D721Med (cell line): ENCODE data around the gene LRIT2.
A peak's percentile ranks its signal among the peaks of the same experiment; 100 is the strongest.

Experiments
- DNase-seq: peaks from one replicate; pipeline ENCODE4 v3.0.0; 2011; ENCODE audit warnings: low spot score; ENCODE audit not compliant: insufficient read length
- FAIRE-seq: peaks from 2 replicates; lab custom pipeline; 2011; peaks lifted over from hg19 to GRCh38; lab: Jason Lieb, UNC
- CTCF ChIP-seq: IDR thresholded peaks from 2 replicates; pipeline ENCODE4 v1.5.1; 2012; ENCODE audit warnings: mild to moderate bottlenecking, control low read depth; ENCODE audit not compliant: insufficient read depth; ENCODE audit errors: missing control alignments

LRIT2 gene

GRCh38 chr10:84241185-84241790 is 15.9 kb upstream of the LRIT2 start, which contains the start of gene LRIT1:
LRIT1 (minus strand) TSS chr10:84241546; CDS start chr10:84241439, 107 bp downstream.
- DNase-seq: peak; percentile 58
- no peak for FAIRE-seq
- TF ChIP-seq CTCF: no peak

- FAIRE-seq: no peak
- no peak for DNase-seq
- no peak for TF ChIP-seq CTCF
Measured at GRCh38 chr10:84238909-84239308, 13.6 kb upstream of the LRIT2 start.

DNA sequence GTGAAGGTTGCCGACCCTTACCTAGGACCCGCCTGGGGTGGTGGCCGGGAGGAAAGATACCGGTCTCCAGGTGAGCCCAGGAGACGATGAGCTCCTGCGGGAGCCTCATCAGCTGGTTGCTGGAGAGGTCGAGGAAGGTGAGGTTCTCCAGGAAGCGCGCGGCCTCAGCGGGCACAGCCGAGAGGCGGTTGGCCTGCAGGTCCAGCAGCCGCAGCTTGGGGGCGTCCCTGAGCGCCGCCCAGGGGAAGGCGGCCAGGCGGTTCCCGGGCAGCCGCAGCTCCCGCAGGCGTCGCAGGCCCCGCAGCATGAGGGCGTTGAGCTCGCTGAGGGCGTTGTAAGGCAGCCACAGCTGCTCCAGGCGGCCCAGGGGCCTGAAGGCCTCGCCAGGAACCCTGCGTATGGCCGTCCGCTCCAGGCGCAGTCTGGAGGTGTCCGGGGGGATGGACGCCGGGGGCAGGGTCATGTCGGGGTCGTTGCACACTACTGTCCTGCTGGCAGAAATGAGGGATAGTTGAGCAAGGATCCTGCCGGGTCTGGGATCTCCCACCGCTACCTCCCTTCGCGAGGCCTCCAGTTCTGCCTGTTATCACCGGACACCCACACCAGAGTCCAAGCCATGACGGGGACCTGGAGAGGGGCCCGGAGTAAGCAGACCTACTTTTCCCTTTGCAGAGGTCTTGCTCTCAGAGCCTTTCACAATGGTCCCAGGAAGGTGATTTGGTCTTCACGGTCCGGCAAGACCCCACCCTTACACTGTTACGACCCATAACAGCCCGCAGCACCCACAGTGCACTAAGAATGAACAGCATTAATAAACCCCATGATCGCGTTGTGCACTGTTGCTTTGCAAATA is 12.1 kb upstream of the LRIT2 start:
- no peak for FAIRE-seq
- no peak for DNase-seq
- no peak for TF ChIP-seq CTCF

DNA sequence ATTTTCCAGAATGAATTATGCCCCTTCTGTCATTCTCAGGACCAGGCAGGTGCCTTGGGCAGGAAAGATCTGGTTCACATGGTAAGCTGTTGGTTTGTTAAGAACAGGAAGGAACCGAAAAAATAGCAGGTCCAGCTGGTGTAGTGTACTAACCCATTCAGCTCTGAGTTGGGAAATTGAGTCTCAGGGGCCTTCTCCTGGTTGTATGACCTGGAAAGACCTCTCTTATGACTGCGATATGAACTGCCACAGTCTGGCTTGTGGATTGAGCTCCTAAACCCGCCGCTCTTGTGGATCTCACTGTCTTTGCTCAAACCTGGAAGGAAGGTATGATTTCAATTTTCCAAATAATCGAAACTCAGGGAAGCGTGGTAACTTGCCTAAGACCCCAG is 11.5 kb upstream of the LRIT2 start:
- DNase-seq (no peak), FAIRE-seq (no peak)

GRCh38 chr10:84235096-84235495 is 9.8 kb upstream of the LRIT2 start:
- DNase-seq: no peak
- no peak for TF ChIP-seq CTCF
- FAIRE-seq: no peak

More for the DNA sequence above, 11.5 kb upstream of the LRIT2 start:
- no peak for TF ChIP-seq CTCF

GRCh38 chr10:84234479-84234878 is 9.1 kb upstream of the LRIT2 start:
- FAIRE-seq (no peak), DNase-seq (no peak)
- no peak for TF ChIP-seq CTCF

- TF ChIP-seq CTCF: no peak
- FAIRE-seq (no peak), DNase-seq (no peak)
Measured at GRCh38 chr10:84233940-84234339, 8.6 kb upstream of the LRIT2 start.
